ENCODE data around the gene BCCIP. TPM values are rescaled to one million over a fixed set of nuclear protein-coding genes. Genes with fewer than 3 reads are reported as not detected.

BCCIP gene
- total and polyA plus RNA-seq, 4 donors: 37.5 to 70.1 (median 47.4) TPM

GRCh38 chr10:125795637-125796190 lies 27.6 kb upstream of the BCCIP start:
- peaks cover 16 to 37% (median 20%) of the 10 kb centered on the region in 4 donors for H3K36me3 ChIP-seq (ENCODE audit: control insufficient read depth in 4 of 4, insufficient read depth in 4 of 4, low read length in 4 of 4)
- no peak for ATAC-seq (ENCODE audit: insufficient read depth, low FRiP score)
- no peak for TF ChIP-seq CTCF (IDR thresholded peaks at IDR 0.05; ENCODE audit: control extremely low read depth, extremely low read depth)
- H3K4me3 ChIP-seq: no peak overlapping the region
- H3K9ac ChIP-seq (ENCODE audit: insufficient read depth in 1 of 2, low read length in 2 of 2): no peak overlapping the region
- DNase-seq: no peak
- no peaks in the 10 kb centered on the region for H3K27me3 ChIP-seq (ENCODE audit: control insufficient read depth in 3 of 3, insufficient read depth in 3 of 3, low read length in 2 of 3)
- no peaks in the 10 kb centered on the region for H3K4me1 ChIP-seq (ENCODE audit: control insufficient read depth in 5 of 5, insufficient read depth in 5 of 5, low read length in 5 of 5)
- H3K9me3 ChIP-seq (ENCODE audit: control insufficient read depth in 4 of 4, insufficient read depth in 3 of 4, low read length in 3 of 4): no peaks in the 10 kb centered on the region
- WGBS, 2 donors: 79 to 88% methylated on average over 8 of the region's 8 CpGs
- no peak overlapping the region for H3K27ac ChIP-seq (ENCODE audit: low read depth in 1 of 2, low read length in 1 of 2)

- 88 to 93% methylated on average over 8 of the region's 8 CpGs for WGBS, 2 donors
- no peak for DNase-seq
- Histone ChIP-seq H3K27ac (ENCODE audit: low read depth in 1 of 2, low read length in 1 of 2) (no peak overlapping the region), H3K4me1 (ENCODE audit: control insufficient read depth in 5 of 5, insufficient read depth in 5 of 5, low read length in 5 of 5) (no peaks in the 10 kb centered on the region), H3K9me3 (ENCODE audit: control insufficient read depth in 4 of 4, insufficient read depth in 3 of 4, low read length in 3 of 4) (peaks cover 0 to 2% (median 0%) of the 10 kb centered on the region in 4 donors), H3K36me3 (ENCODE audit: control insufficient read depth in 4 of 4, insufficient read depth in 4 of 4, low read length in 4 of 4) (peaks cover 7 to 37% (median 19%) of the 10 kb centered on the region in 4 donors), H3K9ac (ENCODE audit: insufficient read depth in 1 of 2, low read length in 2 of 2) (no peak overlapping the region), H3K27me3 (ENCODE audit: control insufficient read depth in 3 of 3, insufficient read depth in 3 of 3, low read length in 2 of 3) (no peaks in the 10 kb centered on the region), H3K4me3 (no peak overlapping the region)
- no peak for ATAC-seq (ENCODE audit: insufficient read depth, low FRiP score)
- TF ChIP-seq CTCF (IDR thresholded peaks at IDR 0.05; ENCODE audit: control extremely low read depth, extremely low read depth): no peak
Measured at GRCh38 chr10:125797424-125797823, 25.9 kb upstream of the BCCIP start.

GRCh38 chr10:125797994-125798662 lies 25.2 kb upstream of the BCCIP start:
- Histone ChIP-seq H3K27me3 (ENCODE audit: control insufficient read depth in 3 of 3, insufficient read depth in 3 of 3, low read length in 2 of 3) (no peaks in the 10 kb centered on the region), H3K27ac (ENCODE audit: low read depth in 1 of 2, low read length in 1 of 2) (no peak overlapping the region), H3K9ac (ENCODE audit: insufficient read depth in 1 of 2, low read length in 2 of 2) (no peak overlapping the region), H3K4me3 (no peak overlapping the region), H3K4me1 (ENCODE audit: control insufficient read depth in 5 of 5, insufficient read depth in 5 of 5, low read length in 5 of 5) (no peaks in the 10 kb centered on the region), H3K9me3 (ENCODE audit: control insufficient read depth in 4 of 4, insufficient read depth in 3 of 4, low read length in 3 of 4) (peaks cover 0 to 2% (median 0%) of the 10 kb centered on the region in 4 donors), H3K36me3 (ENCODE audit: control insufficient read depth in 4 of 4, insufficient read depth in 4 of 4, low read length in 4 of 4) (peaks cover 7 to 33% (median 14%) of the 10 kb centered on the region in 4 donors)
- 54 to 59% methylated on average over 5 of the region's 5 CpGs for WGBS, 2 donors
- ATAC-seq (ENCODE audit: insufficient read depth, low FRiP score) (no peak), DNase-seq (peak; percentile 17 to 58 (median 32))
- TF ChIP-seq CTCF (IDR thresholded peaks at IDR 0.05; ENCODE audit: control extremely low read depth, extremely low read depth): no peak
